IMR-90 (cell line): Measurements from ENCODE around the gene GATAD2A.

Experiments
- BHLHE40 ChIP-seq: fragments of 150-350 bp; IDR thresholded peaks from 2 replicates; pipeline ENCODE4 v1.6.1; 2016; ENCODE audit warnings: mild to moderate bottlenecking, low read depth, low read length
- CHD1 ChIP-seq: IDR thresholded peaks from 2 replicates; pipeline ENCODE4 v1.6.1; 2012; ENCODE audit warnings: low read depth, low read length, improper control_type of control experiment
- MAFK ChIP-seq: IDR thresholded peaks from 2 replicates; pipeline ENCODE4 v1.6.1; 2012; ENCODE audit warnings: low read depth, low read length, improper control_type of control experiment
- MAZ ChIP-seq: IDR thresholded peaks from 2 replicates; pipeline ENCODE4 v1.6.1; 2012; ENCODE audit warnings: low read depth, mild to moderate bottlenecking, low read length, improper control_type of control experiment, moderate library complexity, borderline replicate concordance
- POLR2A ChIP-seq: IDR thresholded peaks from 2 replicates; pipeline ENCODE4 v1.6.1; 2012; ENCODE audit warnings: mild to moderate bottlenecking, low read depth, low read length
- RAD21 ChIP-seq: IDR thresholded peaks from 2 replicates; pipeline ENCODE4 v1.6.1; 2012; ENCODE audit warnings: low read length, improper control_type of control experiment
- RFX5 ChIP-seq: IDR thresholded peaks from 2 replicates; pipeline ENCODE4 v1.8.0; 2012; ENCODE audit warnings: low read depth, mild to moderate bottlenecking, low read length, moderate library complexity
- SMC3 ChIP-seq: fragments of 150-350 bp; IDR thresholded peaks from 2 replicates; pipeline ENCODE4 v1.6.1; 2016; ENCODE audit warnings: low read depth, mild to moderate bottlenecking, antibody characterized with exemption, low read length, moderate library complexity
- TF ChIP-seq, protein P1 (sequence below): conservative IDR thresholded peaks from 2 replicates; pipeline ENCODE4 v1.5.1; 2012; ENCODE audit warnings: mild to moderate bottlenecking, low read depth, low read length, improper control_type of control experiment
- TF ChIP-seq, protein P2 (sequence below): fragments of 150-350 bp; IDR thresholded peaks from 2 replicates; pipeline ENCODE4 v1.6.1; 2017; ENCODE audit warnings: mild to moderate bottlenecking, antibody characterized with exemption, low read length, low read depth

DNA sequence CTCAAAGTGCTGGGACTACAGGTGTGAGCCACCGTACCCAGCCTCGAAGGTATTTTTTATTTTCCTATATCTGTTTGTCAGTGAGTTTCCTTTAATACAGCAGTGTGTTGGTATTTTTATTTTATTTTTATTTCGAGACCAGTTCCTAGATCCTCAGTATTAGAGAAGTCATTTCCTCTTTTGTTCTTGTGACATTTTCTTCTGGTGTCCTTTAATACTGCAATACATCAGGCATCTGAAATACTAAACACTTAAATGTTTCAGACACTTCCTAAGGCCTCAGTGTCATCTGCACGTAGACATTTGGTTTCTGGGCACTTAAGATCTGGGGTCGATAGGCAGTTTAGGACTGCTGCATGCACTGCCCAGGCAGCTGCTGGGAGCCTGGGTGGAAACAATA lies 22.5 kb downstream of the GATAD2A start:
- TF ChIP-seq, protein P1, sequence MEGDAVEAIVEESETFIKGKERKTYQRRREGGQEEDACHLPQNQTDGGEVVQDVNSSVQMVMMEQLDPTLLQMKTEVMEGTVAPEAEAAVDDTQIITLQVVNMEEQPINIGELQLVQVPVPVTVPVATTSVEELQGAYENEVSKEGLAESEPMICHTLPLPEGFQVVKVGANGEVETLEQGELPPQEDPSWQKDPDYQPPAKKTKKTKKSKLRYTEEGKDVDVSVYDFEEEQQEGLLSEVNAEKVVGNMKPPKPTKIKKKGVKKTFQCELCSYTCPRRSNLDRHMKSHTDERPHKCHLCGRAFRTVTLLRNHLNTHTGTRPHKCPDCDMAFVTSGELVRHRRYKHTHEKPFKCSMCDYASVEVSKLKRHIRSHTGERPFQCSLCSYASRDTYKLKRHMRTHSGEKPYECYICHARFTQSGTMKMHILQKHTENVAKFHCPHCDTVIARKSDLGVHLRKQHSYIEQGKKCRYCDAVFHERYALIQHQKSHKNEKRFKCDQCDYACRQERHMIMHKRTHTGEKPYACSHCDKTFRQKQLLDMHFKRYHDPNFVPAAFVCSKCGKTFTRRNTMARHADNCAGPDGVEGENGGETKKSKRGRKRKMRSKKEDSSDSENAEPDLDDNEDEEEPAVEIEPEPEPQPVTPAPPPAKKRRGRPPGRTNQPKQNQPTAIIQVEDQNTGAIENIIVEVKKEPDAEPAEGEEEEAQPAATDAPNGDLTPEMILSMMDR: no peak
- TF ChIP-seq POLR2A: no peak
- TF ChIP-seq RAD21: no peak
- TF ChIP-seq MAZ: no peak
- TF ChIP-seq CHD1: no peak
- TF ChIP-seq, protein P2, sequence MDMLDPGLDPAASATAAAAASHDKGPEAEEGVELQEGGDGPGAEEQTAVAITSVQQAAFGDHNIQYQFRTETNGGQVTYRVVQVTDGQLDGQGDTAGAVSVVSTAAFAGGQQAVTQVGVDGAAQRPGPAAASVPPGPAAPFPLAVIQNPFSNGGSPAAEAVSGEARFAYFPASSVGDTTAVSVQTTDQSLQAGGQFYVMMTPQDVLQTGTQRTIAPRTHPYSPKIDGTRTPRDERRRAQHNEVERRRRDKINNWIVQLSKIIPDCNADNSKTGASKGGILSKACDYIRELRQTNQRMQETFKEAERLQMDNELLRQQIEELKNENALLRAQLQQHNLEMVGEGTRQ: no peak
- TF ChIP-seq MAFK: no peak
- TF ChIP-seq RFX5: no peak
- no peak for TF ChIP-seq BHLHE40
- no peak for TF ChIP-seq SMC3
